ENCODE data around the gene CAMK2N1.

GRCh38 chr1:20491178-20491577 is 5.2 kb upstream of the CAMK2N1 start:
- no peak for TF ChIP-seq NR3C1 (CRISPR knock-in tag; conservative IDR thresholded peaks at IDR 0.05; ENCODE audit: low read depth)
- TF ChIP-seq HMGXB4 (CRISPR knock-in tag; IDR thresholded peaks at IDR 0.05): no peak
- no peak for TF ChIP-seq CTCF (IDR thresholded peaks at IDR 0.05)
- no peak for TF ChIP-seq ZSCAN18 (CRISPR knock-in tag; IDR thresholded peaks at IDR 0.05)

Data from WTC11 (cell line).